HG03457 (cell line): ENCODE data around the gene FBXO38.
A peak's percentile ranks its signal among the peaks of the same experiment; 100 is the strongest.

Source experiments
- ATAC-seq: cut with Tn5 transposase; IDR thresholded peaks from one replicate; pipeline ENCODE4 v1.9.1; 2021; ENCODE audit warnings: moderate number of reproducible peaks; ENCODE audit not compliant: unreplicated experiment

Gene FBXO38

GRCh38 chr5:148471379-148471778, 87.6 kb downstream of the FBXO38 start:
- no peak for ATAC-seq

GRCh38 chr5:148474025-148474511, 90.3 kb downstream of the FBXO38 start:
- ATAC-seq = no peak

- ATAC-seq = no peak
Measured at GRCh38 chr5:148476302-148476701, 92.5 kb downstream of the FBXO38 start.

GRCh38 chr5:148477429-148477828, 93.7 kb downstream of the FBXO38 start:
- no peak for ATAC-seq

- ATAC-seq = no peak
Measured at GRCh38 chr5:148482196-148482595, 98.4 kb downstream of the FBXO38 start.

GRCh38 chr5:148482697-148483462, 99.1 kb downstream of the FBXO38 start:
- peak; percentile 84 for ATAC-seq

GRCh38 chr5:148483750-148484149, 100.0 kb downstream of the FBXO38 start:
- no peak for ATAC-seq

GRCh38 chr5:148484651-148485050, 100.9 kb downstream of the FBXO38 start:
- no peak for ATAC-seq

GRCh38 chr5:148486456-148486855, 102.7 kb downstream of the FBXO38 start:
- ATAC-seq = no peak

- no peak for ATAC-seq
Measured at GRCh38 chr5:148488757-148489156, 105.0 kb downstream of the FBXO38 start.

GRCh38 chr5:148491015-148491792, 107.4 kb downstream of the FBXO38 start:
- no peak for ATAC-seq

GRCh38 chr5:148491793-148492184, 108.0 kb downstream of the FBXO38 start:
- no peak for ATAC-seq

GRCh38 chr5:148492351-148492750, 108.6 kb downstream of the FBXO38 start:
- no peak for ATAC-seq
